WERI-Rb-1 (cell line): ENCODE data around the gene KRTAP10-9.

Experiments
- DNase-seq: peaks from one replicate; pipeline ENCODE4 v3.0.0-alpha.2; 2020
- H3K27ac ChIP-seq: fragments of 250-450 bp; sonication (Bioruptor Pico); 2 replicates; pipeline ENCODE4 v1.5.1; 2020; ENCODE audit warnings: mild to moderate bottlenecking, moderate library complexity
- H3K27me3 ChIP-seq: fragments of 250-450 bp; sonication (Bioruptor Pico); 2 replicates; pipeline ENCODE4 v1.5.1; 2021; ENCODE audit warnings: mild to moderate bottlenecking, low read depth, moderate library complexity; ENCODE audit not compliant: insufficient read depth, severe bottlenecking
- H3K36me3 ChIP-seq: fragments of 250-450 bp; sonication (Bioruptor Pico); 2 replicates; pipeline ENCODE4 v1.5.1; 2020; ENCODE audit warnings: mild to moderate bottlenecking, moderate library complexity
- H3K4me3 ChIP-seq: 2 replicates; pipeline ENCODE4 v1.5.1; 2011; ENCODE audit warnings: low read depth, mild to moderate bottlenecking, control low read depth, low read length
- H3K9me3 ChIP-seq: fragments of 250-450 bp; sonication (Bioruptor Pico); 2 replicates; pipeline ENCODE4 v1.5.1; 2021; ENCODE audit warnings: mild to moderate bottlenecking, moderate library complexity; ENCODE audit not compliant: severe bottlenecking
- TF ChIP-seq, protein P1 (sequence below): IDR thresholded peaks from 2 replicates; pipeline ENCODE4 v1.5.1; 2011; ENCODE audit warnings: low read depth, mild to moderate bottlenecking, control low read depth, inconsistent platforms, low read length

Gene KRTAP10-9

DNA sequence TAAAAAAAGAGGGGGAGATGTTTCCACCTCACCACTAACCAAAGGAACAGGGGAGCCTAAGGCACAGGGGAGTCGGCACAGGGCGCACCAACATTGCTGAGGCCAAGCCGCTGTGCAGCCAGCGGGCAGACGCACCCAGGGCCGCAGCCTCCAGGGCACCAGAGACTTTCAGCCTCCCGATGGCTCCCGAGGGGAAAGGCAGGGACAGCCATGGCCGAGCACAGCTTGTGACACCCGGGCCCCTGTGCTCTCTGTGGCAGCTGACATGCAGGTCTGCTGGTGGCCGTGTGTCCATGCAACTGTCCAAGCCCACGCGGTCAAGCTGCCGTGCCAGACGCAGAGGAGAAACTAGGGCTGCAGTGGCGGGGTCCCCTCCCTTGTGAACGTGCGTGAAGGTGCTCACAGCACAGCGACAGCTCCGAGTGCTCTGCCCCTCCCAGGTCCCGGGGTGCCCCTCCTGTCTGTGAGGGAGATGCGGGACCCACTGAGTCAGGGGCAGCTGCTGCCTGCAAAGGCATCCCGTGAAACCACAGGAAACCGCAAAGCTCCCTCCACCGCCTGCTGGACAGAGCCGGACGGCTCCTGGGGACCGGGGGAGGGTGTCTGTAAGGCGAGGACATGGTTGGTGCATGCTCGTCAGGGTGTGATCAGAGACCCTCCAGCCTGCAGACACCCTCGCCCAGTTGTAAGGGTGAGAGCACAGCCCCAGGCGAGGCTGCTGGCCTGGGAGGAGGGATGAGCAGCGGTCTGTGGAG, 21.8 kb downstream of the KRTAP10-9 start:
- Histone ChIP-seq H3K4me3 (no peak overlapping the region), H3K27me3 (no peaks in the 10 kb centered on the region), H3K27ac (no peak overlapping the region), H3K36me3 (no peaks in the 10 kb centered on the region), H3K9me3 (peaks cover 14% of the 10 kb centered on the region)
- DNase-seq = no peak
- TF ChIP-seq, protein P1, sequence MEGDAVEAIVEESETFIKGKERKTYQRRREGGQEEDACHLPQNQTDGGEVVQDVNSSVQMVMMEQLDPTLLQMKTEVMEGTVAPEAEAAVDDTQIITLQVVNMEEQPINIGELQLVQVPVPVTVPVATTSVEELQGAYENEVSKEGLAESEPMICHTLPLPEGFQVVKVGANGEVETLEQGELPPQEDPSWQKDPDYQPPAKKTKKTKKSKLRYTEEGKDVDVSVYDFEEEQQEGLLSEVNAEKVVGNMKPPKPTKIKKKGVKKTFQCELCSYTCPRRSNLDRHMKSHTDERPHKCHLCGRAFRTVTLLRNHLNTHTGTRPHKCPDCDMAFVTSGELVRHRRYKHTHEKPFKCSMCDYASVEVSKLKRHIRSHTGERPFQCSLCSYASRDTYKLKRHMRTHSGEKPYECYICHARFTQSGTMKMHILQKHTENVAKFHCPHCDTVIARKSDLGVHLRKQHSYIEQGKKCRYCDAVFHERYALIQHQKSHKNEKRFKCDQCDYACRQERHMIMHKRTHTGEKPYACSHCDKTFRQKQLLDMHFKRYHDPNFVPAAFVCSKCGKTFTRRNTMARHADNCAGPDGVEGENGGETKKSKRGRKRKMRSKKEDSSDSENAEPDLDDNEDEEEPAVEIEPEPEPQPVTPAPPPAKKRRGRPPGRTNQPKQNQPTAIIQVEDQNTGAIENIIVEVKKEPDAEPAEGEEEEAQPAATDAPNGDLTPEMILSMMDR = no peak

DNA sequence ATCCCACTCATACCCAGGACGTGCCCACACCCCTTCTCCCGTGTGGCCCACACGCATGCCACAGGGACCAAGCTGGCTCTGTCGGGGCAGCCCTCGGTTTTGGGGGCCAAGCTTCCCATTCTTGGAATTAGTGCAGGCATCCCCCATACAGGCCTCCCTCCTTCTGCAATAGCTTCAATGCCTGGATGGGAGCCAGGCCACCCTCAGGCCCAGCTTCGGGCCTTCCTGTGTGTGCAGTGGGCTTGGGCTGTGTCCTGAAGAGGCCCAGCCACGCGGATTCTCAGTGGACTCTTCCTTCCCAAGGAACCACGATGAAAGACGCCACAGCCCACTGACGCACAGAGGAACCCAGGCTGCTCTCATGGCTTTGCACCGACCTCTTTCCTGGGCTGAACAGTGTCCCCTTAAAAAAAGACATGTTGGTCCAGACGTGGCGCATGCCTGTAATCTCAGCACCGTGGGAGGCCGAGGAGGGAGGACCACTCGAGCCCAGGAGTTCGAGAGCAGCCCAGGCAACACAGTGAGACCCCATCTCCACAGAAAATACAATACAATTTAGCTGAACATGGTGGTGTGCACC, 22.7 kb downstream of the KRTAP10-9 start:
- H3K9me3 ChIP-seq = peaks cover 9% of the 10 kb centered on the region
- H3K27ac ChIP-seq = no peak overlapping the region
- no peaks in the 10 kb centered on the region for H3K27me3 ChIP-seq
- H3K36me3 ChIP-seq = no peaks in the 10 kb centered on the region
- DNase-seq = no peak
- TF ChIP-seq, protein P1 = no peak
- H3K4me3 ChIP-seq = no peak overlapping the region

DNA sequence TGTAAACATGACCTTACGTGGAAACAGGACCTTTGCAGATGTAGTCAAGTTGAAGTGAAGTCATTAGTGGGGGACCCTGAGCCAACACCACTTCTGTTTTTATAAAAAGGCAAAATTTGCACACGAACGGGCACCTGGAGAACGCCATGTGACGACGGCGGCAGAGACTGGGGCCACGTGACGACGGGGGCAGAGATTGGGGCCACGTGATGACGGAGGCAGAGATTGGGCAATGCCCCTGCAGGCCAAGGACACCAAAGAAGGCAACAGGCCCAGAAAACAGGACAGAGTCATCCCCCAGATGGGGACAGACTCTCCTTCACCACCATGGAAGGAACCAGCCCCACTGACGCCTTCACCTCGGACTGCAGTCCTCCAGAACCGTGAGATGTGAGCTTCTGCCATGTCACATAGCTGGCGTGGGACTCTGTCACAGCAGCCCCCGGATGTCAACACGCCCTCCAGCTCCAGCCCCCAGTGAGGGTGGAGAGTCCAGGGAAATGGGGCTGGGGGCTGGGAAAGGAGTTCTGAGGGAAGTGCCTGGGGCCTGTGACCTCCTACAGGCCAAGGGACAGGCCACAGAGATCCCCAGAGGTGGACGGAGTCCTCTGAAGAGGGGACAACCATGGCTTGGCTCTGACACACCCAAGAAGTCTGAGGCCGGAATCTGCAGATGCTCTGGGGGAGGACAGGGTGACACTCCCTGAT, 23.5 kb downstream of the KRTAP10-9 start:
- Histone ChIP-seq H3K9me3 (peaks cover 1% of the 10 kb centered on the region), H3K36me3 (no peaks in the 10 kb centered on the region), H3K27me3 (no peaks in the 10 kb centered on the region)

DNA sequence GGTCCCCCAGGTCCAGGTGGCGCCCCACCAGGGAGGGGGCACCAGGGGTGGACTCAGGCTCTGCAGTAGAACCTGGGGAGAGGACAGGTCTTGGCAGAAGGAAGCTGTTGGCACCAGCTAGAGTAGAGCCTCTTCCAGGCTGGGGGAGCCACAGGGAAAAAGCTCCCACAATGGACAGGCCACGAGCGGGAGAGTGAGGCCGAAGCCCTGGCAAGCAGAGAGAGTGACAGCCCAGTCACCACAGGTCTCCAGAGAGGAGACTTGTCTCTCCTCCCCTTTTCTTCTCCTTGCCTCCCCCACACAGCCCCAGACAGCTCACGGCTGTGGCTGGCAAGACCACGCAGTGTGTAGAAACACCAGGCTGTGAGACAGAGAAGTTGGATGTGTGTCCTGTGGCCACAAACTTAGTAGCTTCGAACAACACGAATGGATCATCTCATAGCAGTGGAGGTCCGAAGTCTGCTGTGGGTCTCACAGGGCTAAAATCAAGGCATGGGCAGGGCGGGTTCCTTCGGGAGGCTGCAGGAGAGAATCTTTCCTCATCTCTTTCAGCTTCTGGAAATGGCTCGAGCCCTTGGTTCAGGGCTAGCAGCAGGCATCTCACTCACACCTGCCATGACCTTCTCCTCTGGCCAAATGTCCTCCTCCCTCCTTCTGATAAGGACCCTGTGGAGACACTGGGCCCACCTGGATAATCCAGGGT, 24.2 kb downstream of the KRTAP10-9 start:
- Histone ChIP-seq H3K4me3 (no peak overlapping the region), H3K9me3 (peaks cover 1% of the 10 kb centered on the region)
- TF ChIP-seq, protein P1 = no peak

More for the DNA sequence above, 23.5 kb downstream of the KRTAP10-9 start:
- no peak overlapping the region for H3K4me3 ChIP-seq
- H3K27ac ChIP-seq = no peak overlapping the region
- TF ChIP-seq, protein P1 = no peak
- DNase-seq = no peak

DNA sequence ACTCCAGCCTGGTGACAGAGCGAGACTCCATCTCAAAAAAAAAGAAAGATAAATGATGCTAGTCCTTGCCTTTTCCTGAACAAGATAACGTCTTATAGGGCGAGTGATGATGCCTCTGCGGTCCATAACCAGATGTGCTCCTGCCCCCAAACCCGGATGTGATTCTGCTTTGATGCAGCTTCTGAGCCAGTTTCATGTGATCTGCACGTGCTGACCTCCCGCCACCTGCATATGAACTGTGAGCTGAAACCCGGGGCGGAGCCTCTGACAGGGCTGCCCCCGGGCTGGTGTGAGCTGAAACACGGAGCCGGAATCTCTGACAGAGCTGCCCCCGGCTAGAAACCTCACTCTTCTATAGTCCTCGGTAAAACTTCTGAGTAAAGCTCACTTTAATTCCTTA, 26.2 kb downstream of the KRTAP10-9 start:
- Histone ChIP-seq H3K36me3 (no peaks in the 10 kb centered on the region), H3K27me3 (no peaks in the 10 kb centered on the region), H3K9me3 (peaks cover 9% of the 10 kb centered on the region), H3K4me3 (no peak overlapping the region), H3K27ac (no peak overlapping the region)
- TF ChIP-seq, protein P1 = no peak
- DNase-seq = no peak

More for the DNA sequence above, 24.2 kb downstream of the KRTAP10-9 start:
- no peaks in the 10 kb centered on the region for H3K36me3 ChIP-seq
- no peak overlapping the region for H3K27ac ChIP-seq
- H3K27me3 ChIP-seq = no peaks in the 10 kb centered on the region
- no peak for DNase-seq
